HG03196 (cell line): Measurements from ENCODE around the gene ARRDC3.
"Not testable (repeated sequence)": the region's sequence is repeated elsewhere in the genome, so short reads cannot be mapped to it uniquely, and the experiment has no call there.

Experiments used
- ATAC-seq: cut with Tn5 transposase; IDR thresholded peaks from one replicate; pipeline ENCODE4 v1.9.1; 2021; ENCODE audit not compliant: unreplicated experiment

The ARRDC3 gene, protein sequence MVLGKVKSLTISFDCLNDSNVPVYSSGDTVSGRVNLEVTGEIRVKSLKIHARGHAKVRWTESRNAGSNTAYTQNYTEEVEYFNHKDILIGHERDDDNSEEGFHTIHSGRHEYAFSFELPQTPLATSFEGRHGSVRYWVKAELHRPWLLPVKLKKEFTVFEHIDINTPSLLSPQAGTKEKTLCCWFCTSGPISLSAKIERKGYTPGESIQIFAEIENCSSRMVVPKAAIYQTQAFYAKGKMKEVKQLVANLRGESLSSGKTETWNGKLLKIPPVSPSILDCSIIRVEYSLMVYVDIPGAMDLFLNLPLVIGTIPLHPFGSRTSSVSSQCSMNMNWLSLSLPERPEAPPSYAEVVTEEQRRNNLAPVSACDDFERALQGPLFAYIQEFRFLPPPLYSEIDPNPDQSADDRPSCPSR

DNA sequence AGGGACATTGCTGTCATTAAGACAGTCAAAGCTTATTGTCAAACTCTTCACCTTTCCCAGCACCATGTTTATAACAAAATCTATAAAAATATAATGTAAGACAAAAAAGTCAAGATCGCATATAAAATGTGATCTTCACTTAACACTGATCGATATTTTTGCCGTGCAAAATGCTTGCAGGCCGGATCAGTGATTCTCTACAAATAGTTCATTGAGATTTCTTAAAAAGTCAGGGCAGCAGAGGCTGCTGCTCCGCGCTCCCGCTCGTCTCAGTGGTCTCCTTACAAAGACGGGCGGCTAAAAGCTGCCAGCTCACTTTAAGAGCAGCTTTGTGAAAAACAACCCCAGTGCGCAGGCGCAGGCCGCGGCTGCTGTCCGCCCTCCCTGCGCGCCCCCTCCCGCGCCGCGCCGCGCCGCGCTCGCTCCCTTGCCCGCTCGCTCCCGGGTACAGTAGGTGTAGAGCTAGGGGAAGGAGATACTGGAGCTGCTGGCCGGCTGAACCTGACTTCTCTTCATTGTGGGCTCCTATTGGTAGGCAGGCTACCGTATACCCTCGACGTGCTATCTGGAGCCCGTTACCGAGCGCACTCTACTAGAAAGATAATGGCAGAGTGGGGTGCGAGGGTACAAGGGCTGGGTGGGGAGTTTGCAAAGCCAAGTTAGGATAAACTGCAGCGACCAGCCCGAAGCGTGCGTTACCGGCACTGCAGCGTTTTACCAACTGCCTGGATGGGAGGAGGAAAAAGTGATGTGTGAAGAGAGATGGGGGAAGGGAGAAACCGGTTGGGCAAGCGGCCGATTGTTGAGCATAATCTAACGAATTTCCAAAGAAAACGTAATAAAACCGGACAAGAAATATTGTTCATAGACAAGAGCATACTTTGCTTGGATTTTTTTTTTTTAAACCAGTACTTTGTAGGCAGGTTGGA, at the start of gene ARRDC3:
ARRDC3 (minus strand) TSS at position 291 of the 929 bp plus-strand sequence; CDS start at position 66, 225 bp downstream.
- peak; percentile 56 for ATAC-seq

DNA sequence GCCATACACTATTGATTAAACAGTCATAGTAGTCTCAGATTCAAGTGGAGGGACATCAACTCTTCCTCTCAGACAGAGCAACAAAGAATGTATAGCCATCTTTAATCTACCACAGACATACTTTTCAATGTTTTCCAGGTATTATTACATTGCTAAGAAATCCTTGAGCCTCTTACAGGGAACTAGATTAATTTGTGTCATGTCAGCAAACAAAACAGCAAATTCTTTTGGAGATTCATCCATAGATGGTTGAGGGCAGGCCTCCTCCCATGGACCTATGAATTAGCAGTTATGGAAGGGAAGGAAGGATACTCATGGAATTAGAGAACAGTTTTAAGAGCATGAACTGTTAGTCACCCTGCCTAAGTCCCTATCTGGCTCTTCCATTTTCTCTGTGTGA, 47.8 kb upstream of the ARRDC3 start:
- ATAC-seq: no peak

DNA sequence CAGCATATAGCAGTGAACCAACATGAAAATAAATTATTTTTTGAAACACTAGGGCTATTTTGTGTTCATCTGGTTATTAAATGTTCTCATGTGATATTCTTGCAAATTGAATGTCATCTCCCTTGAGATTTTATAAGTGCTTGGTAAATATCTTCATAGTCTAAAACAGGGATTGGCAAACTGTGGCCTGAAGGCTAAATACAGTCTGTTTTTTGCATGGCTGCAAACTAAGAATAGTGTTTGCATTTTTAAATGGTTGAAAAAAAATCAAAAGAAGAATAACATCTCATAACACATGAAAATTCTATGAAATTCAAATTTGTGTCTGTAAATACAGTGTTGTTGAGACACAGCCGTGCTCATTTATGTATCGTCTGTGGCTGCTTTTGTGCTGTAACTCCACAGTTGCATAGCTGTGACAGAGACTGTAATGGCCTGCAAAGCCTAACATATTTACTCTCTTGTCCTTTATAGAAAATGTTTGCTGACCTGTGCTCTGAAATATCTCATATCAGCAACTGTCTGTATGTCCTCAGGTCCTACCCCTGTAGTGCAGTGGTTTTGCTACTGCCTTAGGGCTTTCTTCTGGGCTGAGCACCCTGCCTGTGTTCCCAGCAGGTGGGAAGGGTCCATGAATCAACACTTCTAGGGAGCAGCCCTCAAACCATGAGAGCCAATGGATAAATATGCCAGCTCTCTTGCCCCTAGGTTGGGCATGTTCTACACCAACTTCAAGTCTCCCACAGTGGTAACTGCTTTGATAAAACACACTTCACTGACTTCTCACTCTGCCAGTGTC, 41.7 kb upstream of the ARRDC3 start:
- no peak for ATAC-seq

DNA sequence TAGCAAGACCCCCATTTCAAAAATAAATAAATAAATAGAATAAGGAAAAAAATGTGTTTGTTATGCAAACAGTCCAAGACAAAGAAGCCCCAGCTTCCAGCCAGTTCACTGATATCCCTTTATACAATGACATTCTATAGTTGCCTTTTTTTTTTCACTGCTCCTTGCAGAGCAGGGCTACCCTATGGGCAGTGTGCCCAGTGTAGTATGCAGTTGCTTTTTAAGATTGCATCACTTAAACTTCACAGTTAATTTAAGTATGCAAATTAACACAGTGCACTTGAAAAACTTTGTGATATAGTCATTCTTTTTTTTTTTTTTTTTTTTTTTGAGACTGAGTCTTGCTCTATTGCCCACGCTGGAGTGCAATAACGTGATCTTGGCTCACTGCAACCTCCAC, 40.8 kb upstream of the ARRDC3 start:
- no peak for ATAC-seq

DNA sequence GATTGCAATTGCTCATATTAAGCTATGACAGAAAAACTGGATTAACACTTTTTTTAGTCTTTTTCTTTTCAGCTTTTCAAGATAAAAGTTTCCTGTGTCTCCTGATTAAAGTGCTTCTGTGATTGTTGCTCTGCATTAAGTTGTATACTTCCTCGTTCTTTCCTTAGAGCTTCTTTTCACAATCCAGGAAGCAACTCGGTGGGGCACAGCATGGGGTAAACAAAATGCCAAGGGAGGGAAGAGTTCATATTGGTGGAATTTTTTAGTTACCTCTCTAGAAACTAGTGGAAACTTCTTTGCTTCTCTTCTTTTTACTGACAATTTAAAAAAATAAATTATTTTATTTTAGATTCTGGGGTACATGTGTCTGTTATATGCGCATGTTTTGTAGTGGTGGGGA, 37.8 kb upstream of the ARRDC3 start:
- no peak for ATAC-seq

DNA sequence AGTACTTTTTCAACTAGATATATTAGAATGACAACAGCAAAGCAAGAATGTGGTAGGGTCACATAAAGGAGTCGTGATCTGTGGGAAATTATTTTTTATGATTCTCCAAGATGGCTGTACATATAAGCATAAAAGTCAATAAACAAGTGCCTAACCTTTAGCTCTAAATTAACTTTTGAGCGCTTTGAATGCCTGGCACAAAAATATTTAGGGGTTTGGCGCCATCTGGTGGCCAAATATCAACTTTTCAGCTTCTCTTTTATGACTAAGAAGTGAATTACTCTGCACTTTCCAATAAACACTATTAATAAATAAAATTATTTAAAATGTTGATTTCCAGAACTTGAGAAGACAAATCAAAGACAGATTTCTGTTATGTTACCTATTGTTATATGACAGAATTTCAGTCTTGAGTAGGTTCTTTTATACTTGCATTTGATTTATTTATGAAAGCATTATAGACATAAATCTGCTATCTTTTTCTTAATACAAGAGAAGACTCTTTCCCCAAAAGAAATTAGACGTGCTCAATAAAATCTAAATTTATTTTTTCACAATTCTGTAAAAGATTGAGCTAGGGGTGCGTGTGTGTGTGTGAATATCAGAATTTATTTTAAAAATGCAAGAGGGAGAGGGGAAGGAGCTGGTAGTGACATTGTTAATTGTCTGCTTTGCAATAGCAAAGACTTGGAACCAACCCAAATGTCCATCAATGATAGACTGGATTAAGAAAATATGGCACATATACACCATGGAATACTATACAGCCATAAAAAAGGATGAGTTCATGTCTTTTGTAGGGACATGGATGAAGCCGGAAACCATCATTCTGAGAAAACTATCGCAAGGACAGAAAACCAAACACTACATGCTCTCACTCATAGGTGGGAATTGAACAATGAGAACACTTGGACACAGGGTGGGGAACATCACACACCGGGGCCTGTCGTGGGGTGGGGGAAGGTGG, 36.7 kb upstream of the ARRDC3 start:
- ATAC-seq: no peak

DNA sequence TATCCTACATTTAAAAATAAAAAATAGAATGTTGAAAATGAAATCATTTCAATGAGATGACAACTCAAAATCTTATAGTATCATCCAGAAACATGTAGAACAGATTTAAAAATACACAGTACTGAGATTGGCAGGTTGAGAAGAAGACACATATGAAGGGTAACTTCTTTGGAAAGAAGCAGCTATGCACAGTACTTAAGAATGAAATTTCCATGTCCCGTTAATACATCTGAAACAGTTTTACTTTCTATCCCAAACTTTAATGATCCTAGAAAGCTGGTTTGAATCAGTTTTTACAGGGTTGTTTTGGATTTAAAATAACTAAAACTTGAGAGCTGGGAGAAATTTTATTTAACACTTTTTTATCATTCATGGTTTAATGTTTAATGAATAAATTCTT, 36.0 kb upstream of the ARRDC3 start:
- no peak for ATAC-seq

DNA sequence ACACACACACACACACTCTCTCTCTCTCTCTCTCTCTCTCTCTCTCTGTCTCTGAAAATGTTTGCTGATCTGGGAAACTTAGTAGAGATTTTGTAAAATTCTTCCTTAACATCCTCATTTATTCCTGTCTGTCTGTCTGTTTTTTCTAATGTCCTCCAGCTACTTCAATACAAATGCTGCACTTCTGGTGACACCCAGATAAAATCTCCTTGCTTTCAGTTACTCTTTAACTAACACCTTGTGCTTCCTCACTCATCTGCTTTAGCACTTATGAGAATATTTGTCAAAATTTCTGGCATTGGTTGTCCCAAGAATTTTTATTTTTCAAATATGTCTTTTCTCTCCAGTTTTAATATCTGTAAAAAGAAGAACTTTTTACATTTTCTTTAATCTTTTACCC, 35.0 kb upstream of the ARRDC3 start:
- ATAC-seq: no peak

DNA sequence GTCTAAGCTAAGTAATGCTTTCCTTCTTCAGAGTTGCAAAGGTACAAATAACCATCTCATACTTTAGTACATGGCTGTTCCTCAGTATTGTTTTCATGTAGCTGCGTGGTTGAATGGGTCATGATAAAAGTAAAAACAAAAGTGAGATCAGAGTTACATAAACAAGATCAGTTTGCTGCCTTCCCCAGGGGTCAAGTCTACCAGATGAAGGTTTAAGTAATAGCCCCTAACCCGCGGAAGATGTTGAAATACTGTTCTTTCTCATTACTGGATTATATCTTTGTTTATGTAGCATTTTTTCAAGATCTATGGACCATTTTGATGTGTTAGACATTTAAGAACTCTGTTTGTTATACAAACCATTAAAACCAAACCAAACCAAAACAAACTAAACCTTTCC, 34.1 kb upstream of the ARRDC3 start:
- no peak for ATAC-seq

DNA sequence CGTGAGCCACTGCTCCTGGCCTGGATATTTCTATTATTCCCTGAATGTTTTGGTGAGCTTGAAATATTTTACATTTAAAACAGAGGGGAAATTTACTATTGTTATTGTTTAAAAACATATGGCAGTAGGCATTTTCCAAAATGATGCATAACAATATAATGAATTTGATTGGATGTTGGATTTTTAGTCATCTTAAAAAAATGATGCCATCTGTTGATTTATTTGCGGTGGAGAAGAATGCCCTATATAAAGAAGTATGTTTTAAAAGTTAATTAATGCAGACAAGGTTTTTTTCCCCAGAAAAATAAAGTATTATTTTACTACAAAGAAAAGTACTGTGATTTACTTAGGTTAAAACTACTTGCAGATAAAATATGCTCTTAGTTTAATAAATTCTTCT, 33.4 kb upstream of the ARRDC3 start:
- ATAC-seq: no peak

DNA sequence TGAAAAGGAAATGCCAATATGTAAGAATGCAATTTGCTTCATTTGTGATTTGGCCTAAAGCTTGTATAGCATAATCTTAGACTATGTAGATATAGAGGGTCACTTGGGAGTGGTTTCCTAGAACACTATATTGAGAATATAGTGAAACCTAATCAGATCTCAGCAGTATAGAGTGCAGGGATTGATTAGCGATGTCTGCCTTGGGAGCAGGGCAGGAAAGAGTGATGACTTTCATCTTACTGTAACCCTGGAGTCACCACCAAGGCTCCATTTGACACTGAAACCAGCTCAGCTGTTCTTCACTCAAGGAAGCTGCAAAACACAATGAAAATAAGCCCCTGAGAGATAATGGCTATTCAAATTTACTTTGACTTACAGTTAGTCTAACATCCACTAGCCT, 26.2 kb upstream of the ARRDC3 start:
- no peak for ATAC-seq

DNA sequence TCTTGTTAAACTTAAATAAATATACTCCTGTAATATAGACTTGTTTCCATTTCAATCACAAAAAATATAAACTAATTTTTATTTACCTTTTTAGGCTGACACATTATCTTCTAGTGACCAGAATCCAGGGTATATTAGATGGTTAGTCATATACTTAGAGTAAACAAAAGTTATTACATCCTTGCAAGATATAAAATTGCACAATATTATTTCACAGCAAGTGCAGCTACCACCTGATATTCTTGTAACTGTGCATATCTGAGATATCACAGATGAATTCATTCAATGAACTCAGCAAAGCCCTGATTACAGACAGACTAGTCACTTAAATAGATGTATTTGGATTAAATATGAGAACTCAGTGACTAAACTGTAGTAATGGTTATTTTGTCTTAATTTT, 25.6 kb upstream of the ARRDC3 start:
- no peak for ATAC-seq

DNA sequence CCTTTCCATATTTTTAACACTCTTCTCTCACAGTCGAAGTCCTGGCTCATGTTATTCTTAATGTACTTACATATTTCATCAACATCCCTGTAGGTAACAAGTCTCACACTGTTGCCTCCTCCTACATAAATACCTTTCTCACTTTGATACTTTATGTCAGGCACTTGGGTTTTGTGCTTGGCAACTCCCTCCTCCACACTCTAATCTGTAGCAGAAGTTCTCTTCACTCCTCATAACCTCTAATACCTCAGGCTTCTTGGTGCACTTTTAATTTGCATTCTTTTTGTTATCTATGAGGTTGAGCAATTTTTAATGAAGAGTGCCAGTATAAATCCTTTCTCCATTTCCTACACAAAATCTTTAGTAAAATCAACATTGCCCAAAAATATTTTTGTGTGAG, 24.1 kb upstream of the ARRDC3 start:
- no peak for ATAC-seq

DNA sequence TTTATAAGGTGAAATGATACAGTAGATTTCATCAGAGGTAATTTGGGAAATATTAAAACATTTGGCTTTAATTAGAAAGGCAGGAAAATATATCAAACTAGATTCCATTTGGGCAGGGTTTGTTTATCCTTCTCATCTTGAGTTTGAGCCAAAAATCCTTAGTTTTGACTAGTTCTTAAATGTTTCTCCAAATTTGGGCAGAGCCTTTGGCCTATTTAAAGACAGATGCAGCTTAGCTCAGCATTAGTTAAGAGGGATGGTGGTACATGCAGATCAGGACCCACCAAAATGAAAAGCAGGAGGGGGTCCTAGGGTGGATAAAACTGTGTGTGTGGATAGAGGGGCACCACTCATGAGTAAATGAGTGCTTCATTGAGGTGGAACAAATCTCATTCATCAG, 20.3 kb upstream of the ARRDC3 start:
- ATAC-seq: no peak

DNA sequence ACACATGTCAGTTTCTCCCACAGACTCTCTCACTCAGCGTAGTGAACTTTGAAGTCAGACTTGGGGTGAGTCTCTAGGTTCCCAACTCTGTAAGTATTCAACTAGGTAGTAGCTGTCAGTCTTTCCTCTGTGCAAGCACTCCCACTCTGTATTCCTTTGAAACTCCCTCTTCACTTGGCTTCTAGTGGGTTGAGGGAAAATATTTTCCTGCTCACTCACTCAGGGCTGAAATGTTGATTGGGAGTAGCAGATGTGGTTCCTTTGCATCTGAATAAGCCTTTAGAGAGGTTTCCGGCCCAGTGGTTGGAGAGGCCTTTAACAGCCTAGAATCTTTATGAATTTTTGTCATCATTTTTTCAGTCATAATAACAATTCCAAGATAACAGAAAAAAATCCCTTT, 18.1 kb upstream of the ARRDC3 start:
- no peak for ATAC-seq

DNA sequence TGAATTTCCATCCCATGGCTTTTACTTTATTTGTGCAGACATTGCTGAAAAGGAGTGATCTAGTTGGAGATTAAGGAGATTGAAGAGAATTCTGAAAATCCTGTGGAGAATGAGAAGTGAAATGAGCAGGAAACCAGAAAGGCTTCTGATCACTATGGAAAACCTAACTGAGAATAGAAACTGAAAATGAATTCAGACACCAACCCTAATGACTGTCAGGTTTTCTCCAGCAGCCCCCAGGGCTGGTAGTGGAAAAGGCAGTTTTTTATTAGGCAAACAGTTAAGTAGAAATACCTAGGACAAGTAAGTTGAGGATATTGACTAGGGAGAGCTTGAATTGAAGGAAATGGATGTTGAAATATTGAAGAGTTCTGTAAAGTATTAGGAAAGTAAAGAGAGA, 14.7 kb upstream of the ARRDC3 start:
- ATAC-seq: no peak

DNA sequence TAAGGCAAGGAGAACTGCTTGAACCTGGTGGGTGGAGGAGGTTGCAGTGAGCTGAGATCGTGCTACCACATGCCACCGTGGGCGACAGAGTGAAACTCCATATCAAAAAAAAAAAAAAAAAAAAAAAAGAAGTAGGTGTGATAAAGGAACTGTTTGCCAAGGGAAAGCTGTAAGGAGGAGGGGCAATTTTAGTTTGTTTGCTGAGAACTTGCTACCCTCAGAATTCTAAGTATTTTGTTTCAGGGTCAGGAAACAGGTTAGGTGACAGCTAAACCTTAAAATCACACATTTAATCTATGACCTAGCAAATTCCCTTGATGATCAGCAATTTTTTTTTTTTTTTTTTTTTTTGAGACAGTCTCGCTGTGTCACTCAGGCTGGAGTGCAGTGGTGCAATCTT, 7.2 kb upstream of the ARRDC3 start:
- ATAC-seq: no peak

DNA sequence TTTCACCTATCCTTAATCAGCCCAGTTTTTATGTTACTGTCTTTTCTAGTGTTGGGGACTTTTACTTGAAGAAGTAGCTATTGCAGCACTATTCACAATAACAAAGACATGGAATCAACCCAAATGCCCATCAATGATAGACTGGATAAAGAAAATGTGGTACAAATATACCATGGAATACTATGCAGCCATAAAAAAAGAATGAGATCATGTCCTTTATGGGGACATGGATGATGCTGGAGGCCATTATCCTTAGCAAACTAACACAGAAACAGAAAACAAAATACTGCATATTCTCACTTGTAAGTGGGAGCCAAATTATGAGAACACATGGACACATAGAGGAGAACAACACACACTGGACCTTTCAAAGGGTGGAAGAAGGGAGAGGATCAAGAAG, 6.4 kb upstream of the ARRDC3 start:
- ATAC-seq: not testable (repeated sequence)

DNA sequence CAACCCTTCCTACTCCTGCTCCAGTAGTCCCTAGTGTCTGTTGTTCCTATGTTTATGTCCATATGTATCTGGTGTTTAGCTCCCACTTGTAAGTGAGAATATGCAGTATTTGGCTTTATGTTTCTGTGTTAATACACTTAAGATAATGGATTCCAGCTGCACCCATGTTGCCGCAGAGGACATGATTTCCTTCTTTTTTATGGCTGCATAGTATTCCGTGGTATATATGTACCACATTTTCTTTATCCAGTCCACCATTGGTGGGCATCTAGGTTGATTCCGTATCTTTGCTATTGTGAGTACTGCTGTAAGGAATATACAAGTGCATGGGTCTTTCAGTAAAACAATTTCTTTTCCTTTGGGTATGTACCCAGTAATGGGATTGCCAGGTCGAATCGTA, 5.2 kb upstream of the ARRDC3 start:
- ATAC-seq: no peak

DNA sequence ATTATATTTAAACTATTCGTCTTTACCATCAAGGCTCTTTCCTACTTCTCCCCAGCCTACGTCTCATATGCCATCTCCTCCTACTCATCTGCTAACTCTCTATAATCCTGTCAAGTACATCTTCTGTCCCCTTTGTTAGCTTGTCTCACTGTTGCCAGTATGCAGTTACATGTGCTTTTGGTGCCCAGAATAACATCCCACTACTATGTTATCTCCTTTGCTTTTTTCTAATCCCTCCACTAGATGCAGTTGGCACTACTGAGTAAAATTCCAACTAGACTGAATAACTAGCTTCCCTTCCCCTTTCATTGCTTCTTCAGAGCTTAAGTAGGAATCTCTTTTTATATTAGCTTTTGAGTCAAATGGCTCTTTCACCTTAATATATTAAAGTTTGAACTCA, 3.0 kb upstream of the ARRDC3 start:
- ATAC-seq: no peak
